Measurements from ENCODE around the gene CD44. TPM values are rescaled to one million over a fixed set of nuclear protein-coding genes. Genes with fewer than 3 reads are reported as not detected.
A peak's percentile ranks its signal among the peaks of the same experiment; 100 is the strongest.

CD44 gene
- total and polyA plus RNA-seq, 10 of the 15 experiments (the other 5 are each of a cell fraction or from before 2014, with no cell fraction given), result 57.1 to 293 (median 120) TPM

DNA sequence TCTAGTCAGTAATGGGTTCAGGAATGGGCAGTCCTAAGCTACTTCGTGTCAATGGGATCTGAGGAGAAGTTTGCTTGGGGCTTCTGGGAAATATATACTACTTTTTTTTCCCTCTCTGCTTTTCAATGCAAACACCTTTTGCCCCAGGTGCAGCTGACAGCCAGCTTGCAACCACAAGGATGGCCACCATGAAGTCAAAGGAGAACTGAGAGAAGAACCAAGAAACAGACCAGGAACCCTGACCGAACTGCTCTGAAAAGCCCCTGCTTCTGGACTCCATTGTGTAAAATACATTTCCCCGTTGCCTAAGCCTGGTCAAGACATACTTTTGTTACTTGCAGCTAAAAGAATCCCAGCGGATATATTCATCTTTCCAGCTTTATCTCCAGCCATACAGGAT is 20.1 kb upstream of the CD44 start (continued):
- TF ChIP-seq, protein P1, sequence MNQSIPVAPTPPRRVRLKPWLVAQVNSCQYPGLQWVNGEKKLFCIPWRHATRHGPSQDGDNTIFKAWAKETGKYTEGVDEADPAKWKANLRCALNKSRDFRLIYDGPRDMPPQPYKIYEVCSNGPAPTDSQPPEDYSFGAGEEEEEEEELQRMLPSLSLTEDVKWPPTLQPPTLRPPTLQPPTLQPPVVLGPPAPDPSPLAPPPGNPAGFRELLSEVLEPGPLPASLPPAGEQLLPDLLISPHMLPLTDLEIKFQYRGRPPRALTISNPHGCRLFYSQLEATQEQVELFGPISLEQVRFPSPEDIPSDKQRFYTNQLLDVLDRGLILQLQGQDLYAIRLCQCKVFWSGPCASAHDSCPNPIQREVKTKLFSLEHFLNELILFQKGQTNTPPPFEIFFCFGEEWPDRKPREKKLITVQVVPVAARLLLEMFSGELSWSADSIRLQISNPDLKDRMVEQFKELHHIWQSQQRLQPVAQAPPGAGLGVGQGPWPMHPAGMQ (IDR thresholded peaks at IDR 0.05; ENCODE audit: borderline replicate concordance), result no peak
- TF ChIP-seq DPF2 (IDR thresholded peaks at IDR 0.05), result 0 out of 2 replicates have a peak, but pooled peaks have one; percentile 58
- peak; percentile 90 for TF ChIP-seq YY1 (IDR thresholded peaks at IDR 0.05; ENCODE audit: low read depth, low read length)
- peak; percentile 59; the same call in 1 of the 2 replicates for TF ChIP-seq CBX5 (IDR thresholded peaks at IDR 0.05; ENCODE audit: low read depth)
- TF ChIP-seq CEBPB (IDR thresholded peaks at IDR 0.05; ENCODE audit: borderline replicate concordance in 1 of 2, low read depth in 2 of 2, low read length in 2 of 2), result 0 out of 4 replicates have a peak, but pooled peaks of 1 of the 2 experiments have one; percentile 47
- TF ChIP-seq STAT1 (conservative IDR thresholded peaks at IDR 0.05), result no peak
- 0 out of 2 replicates have a peak, but pooled peaks have one; percentile 7 for TF ChIP-seq RAD21 (IDR thresholded peaks at IDR 0.05; ENCODE audit: insufficient read depth, low read depth, low read length)
- peak; percentile 88 for TF ChIP-seq IRF4 (IDR thresholded peaks at IDR 0.05; ENCODE audit: low read depth, low read length)
- peak; percentile 97 for TF ChIP-seq TCF12 (IDR thresholded peaks at IDR 0.05; ENCODE audit: low read depth, low read length)
- TF ChIP-seq CBX3 (IDR thresholded peaks at IDR 0.05; ENCODE audit: borderline replicate concordance, low read depth), result no peak
- 0 out of 2 replicates have a peak, but pooled peaks have one; percentile 26 for TF ChIP-seq GABPA (IDR thresholded peaks at IDR 0.05; ENCODE audit: low read depth)
- TF ChIP-seq EED (IDR thresholded peaks at IDR 0.05; ENCODE audit: low read depth), result peak; percentile 78
- 0 out of 2 replicates have a peak, but pooled peaks have one; percentile 40 for TF ChIP-seq ZBED1 (IDR thresholded peaks at IDR 0.05; ENCODE audit: borderline replicate concordance)
- TF ChIP-seq BCL11A (IDR thresholded peaks at IDR 0.05; ENCODE audit: low read depth, low read length), result peak; percentile 86

All from GM12878 (cell line).